OCI-M1 (cell line): ENCODE results near the gene MRTFA.
A peak's percentile ranks its signal among the peaks of the same experiment; 100 is the strongest.
"Not testable (repeated sequence)": the region's sequence is repeated elsewhere in the genome, so short reads cannot be mapped to it uniquely, and the experiment has no call there.

Experiments
- DNase-seq: peaks from one replicate; lab custom pipeline; 2025; lab: John Stamatoyannopoulos, UW

The MRTFA gene

GRCh38 chr22:40627612-40628011 lies 8.9 kb downstream of the MRTFA start:
- no peak for DNase-seq

GRCh38 chr22:40626851-40627250 lies 9.7 kb downstream of the MRTFA start:
- DNase-seq = no peak

- not testable (repeated sequence) for DNase-seq
These were observed 10.7 kb downstream of the MRTFA start for GRCh38 chr22:40625794-40626193.

GRCh38 chr22:40625281-40625680 lies 11.2 kb downstream of the MRTFA start:
- not testable (repeated sequence) for DNase-seq

GRCh38 chr22:40624770-40625169 lies 11.7 kb downstream of the MRTFA start:
- no peak for DNase-seq

- peak; percentile 21 for DNase-seq
These were observed 15.0 kb downstream of the MRTFA start for GRCh38 chr22:40621309-40622151.

- no peak for DNase-seq
These were observed 16.0 kb downstream of the MRTFA start for GRCh38 chr22:40620464-40621046.

GRCh38 chr22:40618400-40618799 lies 18.1 kb downstream of the MRTFA start:
- DNase-seq = no peak

- DNase-seq = no peak
These were observed 19.9 kb downstream of the MRTFA start for GRCh38 chr22:40616578-40616977.

- no peak for DNase-seq
These were observed 23.5 kb downstream of the MRTFA start for GRCh38 chr22:40613067-40613466.

GRCh38 chr22:40612291-40612751 lies 24.2 kb downstream of the MRTFA start:
- DNase-seq = peak; percentile 38

GRCh38 chr22:40611606-40612005 lies 24.9 kb downstream of the MRTFA start:
- DNase-seq = no peak

GRCh38 chr22:40610329-40610850 lies 26.1 kb downstream of the MRTFA start:
- DNase-seq = peak; percentile 38

- DNase-seq = no peak
These were observed 27.3 kb downstream of the MRTFA start for GRCh38 chr22:40609216-40609615.

- DNase-seq = no peak
These were observed 29.0 kb downstream of the MRTFA start for GRCh38 chr22:40607506-40607905.

GRCh38 chr22:40606306-40606705 lies 30.2 kb downstream of the MRTFA start:
- no peak for DNase-seq

GRCh38 chr22:40605761-40606160 lies 30.8 kb downstream of the MRTFA start:
- DNase-seq = no peak

- no peak for DNase-seq
These were observed 33.4 kb downstream of the MRTFA start for GRCh38 chr22:40603088-40603605.

- no peak for DNase-seq
These were observed 34.3 kb downstream of the MRTFA start for GRCh38 chr22:40602231-40602630.

GRCh38 chr22:40599731-40600130 lies 36.8 kb downstream of the MRTFA start:
- DNase-seq = no peak

GRCh38 chr22:40598712-40599111 lies 37.8 kb downstream of the MRTFA start:
- not testable (repeated sequence) for DNase-seq

- no peak for DNase-seq
These were observed 38.7 kb downstream of the MRTFA start for GRCh38 chr22:40597526-40598430.
